Fibroblast of lung (primary cell): ENCODE data around the gene ZEB2. TPM values are rescaled to one million over a fixed set of nuclear protein-coding genes. Genes with fewer than 3 reads are reported as not detected.

Experiments used
- DNase-seq, 2 donors: peaks; one replicate each; pipeline versions ENCODE4 v3.0.0 to v3.0.0-alpha.2; 2010; ENCODE audit warnings: low read depth in 2 of 2
- H2AFZ ChIP-seq: 2 replicates; pipeline ENCODE4 v1.5.1; 2012; ENCODE audit warnings: low read length, control low read depth, inconsistent platforms
- H3K27ac ChIP-seq: 2 replicates; pipeline ENCODE4 v1.5.1; 2011; ENCODE audit warnings: low read length, control low read depth; ENCODE audit not compliant: insufficient read depth
- H3K27me3 ChIP-seq: 2 replicates; pipeline ENCODE4 v1.5.1; 2011; ENCODE audit warnings: mild to moderate bottlenecking, low read length; ENCODE audit not compliant: control insufficient read depth, insufficient read depth
- H3K36me3 ChIP-seq: 2 replicates; pipeline ENCODE4 v1.5.1; 2011; ENCODE audit warnings: low read length; ENCODE audit not compliant: control insufficient read depth, insufficient read depth
- H3K4me1 ChIP-seq: 2 replicates; pipeline ENCODE4 v1.5.1; 2011; ENCODE audit warnings: low read length; ENCODE audit not compliant: control insufficient read depth, insufficient read depth; ENCODE audit errors: extremely low read depth
- H3K4me2 ChIP-seq: 2 replicates; pipeline ENCODE4 v1.5.1; 2011; ENCODE audit warnings: low read length, control low read depth; ENCODE audit not compliant: insufficient read depth; ENCODE audit errors: extremely low read depth
- H3K4me3 ChIP-seq, 4 experiments: fragments of 200-600 bp in 1 of 4; sonication (generic) in 1 of 4; replicated peaks in 1 of 4; 2 replicates each; pipeline ENCODE4 v1.5.1; 2011 to 2016; ENCODE audit warnings: low read length in 4 of 4, low read depth in 3 of 4, mild to moderate bottlenecking in 3 of 4, control low read depth in 2 of 4, inconsistent platforms in 1 of 4, mixed read lengths in 1 of 4; ENCODE audit not compliant: insufficient read depth in 1 of 4; ENCODE audit errors: control extremely low read depth in 1 of 4
- H3K79me2 ChIP-seq: 2 replicates; pipeline ENCODE4 v1.5.1; 2012; ENCODE audit warnings: mild to moderate bottlenecking, low read length, inconsistent platforms; ENCODE audit not compliant: control insufficient read depth, insufficient read depth
- H3K9ac ChIP-seq: 2 replicates; pipeline ENCODE4 v1.5.1; 2011; ENCODE audit warnings: mild to moderate bottlenecking, low read length, control low read depth; ENCODE audit not compliant: insufficient read depth
- H3K9me3 ChIP-seq: 2 replicates; pipeline ENCODE4 v1.5.1; 2012; ENCODE audit warnings: low read depth, low read length; ENCODE audit not compliant: control insufficient read depth, insufficient read depth
- H4K20me1 ChIP-seq: 2 replicates; pipeline ENCODE4 v1.5.1; 2011; ENCODE audit warnings: low read length; ENCODE audit not compliant: control insufficient read depth, insufficient read depth; ENCODE audit errors: extremely low read depth
- EZH2 ChIP-seq: IDR thresholded peaks from 2 replicates; pipeline ENCODE4 v1.5.1; 2012; ENCODE audit warnings: low read length, control low read depth, mild to moderate bottlenecking; ENCODE audit errors: missing control alignments
- polyA plus RNA-seq, 2 donors: library from polyadenylated mRNA; depleted of rRNA in 1 of 2; stranded (reverse) in 1 of 2; unstranded in 1 of 2; fragments of >200 nt; gene quantifications; 2 replicates each; pipeline ENCODE4 v1.2.1, GENCODE V29; 2011 to 2012; ENCODE audit warnings: missing spikeins in 1 of 2
- total RNA-seq: library from RNA; depleted of rRNA; stranded (reverse); fragments of >200 nt; gene quantifications from 2 replicates; pipeline ENCODE4 v1.2.1, GENCODE V29; 2014
- TF ChIP-seq, protein P1 (sequence below), 2 donors: IDR thresholded peaks in 1 of 2; conservative IDR thresholded peaks in 1 of 2; 1 replicate in 1 of 2; 2 replicates in 1 of 2; pipeline ENCODE4 v1.5.1; 2011 to 2012; ENCODE audit warnings: low read length in 2 of 2, control low read depth in 1 of 2, inconsistent platforms in 1 of 2, low read depth in 1 of 2, mild to moderate bottlenecking in 1 of 2

ZEB2 gene
- total and polyA plus RNA-seq, 2 donors (not counting 1 experiment from before 2014, with no cell fraction given): 91.0 to 130 TPM

GRCh38 chr2:144468823-144469595, 50.9 kb downstream of the ZEB2 start:
- Histone ChIP-seq H3K4me3 (no peak overlapping the region), H3K79me2 (peaks cover 73% of the 10 kb centered on the region), H4K20me1 (no peaks in the 10 kb centered on the region), H3K27me3 (no peaks in the 10 kb centered on the region), H3K4me2 (no peak overlapping the region), H3K36me3 (peaks cover 3% of the 10 kb centered on the region), H2AFZ (no peak overlapping the region), H3K9me3 (no peaks in the 10 kb centered on the region), H3K27ac (no peak overlapping the region), H3K9ac (no peak overlapping the region), H3K4me1 (peaks cover 7% of the 10 kb centered on the region)
- DNase-seq: no peak
- no peak for TF ChIP-seq EZH2
- TF ChIP-seq, protein P1, sequence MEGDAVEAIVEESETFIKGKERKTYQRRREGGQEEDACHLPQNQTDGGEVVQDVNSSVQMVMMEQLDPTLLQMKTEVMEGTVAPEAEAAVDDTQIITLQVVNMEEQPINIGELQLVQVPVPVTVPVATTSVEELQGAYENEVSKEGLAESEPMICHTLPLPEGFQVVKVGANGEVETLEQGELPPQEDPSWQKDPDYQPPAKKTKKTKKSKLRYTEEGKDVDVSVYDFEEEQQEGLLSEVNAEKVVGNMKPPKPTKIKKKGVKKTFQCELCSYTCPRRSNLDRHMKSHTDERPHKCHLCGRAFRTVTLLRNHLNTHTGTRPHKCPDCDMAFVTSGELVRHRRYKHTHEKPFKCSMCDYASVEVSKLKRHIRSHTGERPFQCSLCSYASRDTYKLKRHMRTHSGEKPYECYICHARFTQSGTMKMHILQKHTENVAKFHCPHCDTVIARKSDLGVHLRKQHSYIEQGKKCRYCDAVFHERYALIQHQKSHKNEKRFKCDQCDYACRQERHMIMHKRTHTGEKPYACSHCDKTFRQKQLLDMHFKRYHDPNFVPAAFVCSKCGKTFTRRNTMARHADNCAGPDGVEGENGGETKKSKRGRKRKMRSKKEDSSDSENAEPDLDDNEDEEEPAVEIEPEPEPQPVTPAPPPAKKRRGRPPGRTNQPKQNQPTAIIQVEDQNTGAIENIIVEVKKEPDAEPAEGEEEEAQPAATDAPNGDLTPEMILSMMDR (conservative IDR thresholded peaks at IDR 0.05 in 1 of 2, IDR thresholded peaks at IDR 0.05 in 1 of 2; ENCODE audit: low read depth in 1 of 2, low read length in 2 of 2): no peak

- no peak for DNase-seq
- H3K79me2 ChIP-seq: peaks cover 77% of the 10 kb centered on the region
- H3K9ac ChIP-seq: no peak overlapping the region
These were observed 52.3 kb downstream of the ZEB2 start for GRCh38 chr2:144467502-144468137.

DNA sequence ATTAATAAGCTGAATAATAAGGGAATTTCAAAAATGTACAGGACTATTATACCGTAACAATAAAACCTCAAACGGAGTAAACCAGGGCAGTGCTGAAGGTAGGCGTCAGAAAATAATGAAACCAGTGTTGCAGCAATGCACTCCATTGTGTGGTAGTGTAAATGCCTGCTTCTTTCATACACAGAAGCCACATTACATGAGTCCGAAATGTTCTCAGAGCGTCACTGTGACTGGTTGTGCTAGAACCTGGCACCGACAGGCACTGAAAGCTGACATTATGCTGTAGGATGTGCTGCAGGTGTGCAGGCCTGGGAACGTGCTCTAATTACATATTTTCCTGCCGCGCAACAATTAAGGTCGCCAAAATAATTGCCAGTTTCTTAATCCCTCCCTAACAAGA, 53.3 kb downstream of the ZEB2 start:
- Histone ChIP-seq H3K4me2 (no peak overlapping the region), H2AFZ (no peak overlapping the region), H3K36me3 (no peaks in the 10 kb centered on the region), H3K79me2 (peaks cover 75% of the 10 kb centered on the region), H3K9ac (no peak overlapping the region), H3K27me3 (no peaks in the 10 kb centered on the region), H3K9me3 (no peaks in the 10 kb centered on the region), H4K20me1 (no peaks in the 10 kb centered on the region), H3K4me3 (no peak overlapping the region), H3K4me1 (peaks cover 11% of the 10 kb centered on the region), H3K27ac (no peak overlapping the region)
- no peak for DNase-seq
- TF ChIP-seq, protein P1 (conservative IDR thresholded peaks at IDR 0.05 in 1 of 2, IDR thresholded peaks at IDR 0.05 in 1 of 2; ENCODE audit: low read depth in 1 of 2, low read length in 2 of 2): no peak
- TF ChIP-seq EZH2: no peak

More at GRCh38 chr2:144467502-144468137, 52.3 kb downstream of the ZEB2 start:
- Histone ChIP-seq H3K4me1 (peaks cover 10% of the 10 kb centered on the region), H3K27ac (no peak overlapping the region), H3K27me3 (no peaks in the 10 kb centered on the region), H4K20me1 (no peaks in the 10 kb centered on the region), H3K4me2 (no peak overlapping the region), H3K36me3 (no peaks in the 10 kb centered on the region), H2AFZ (no peak overlapping the region), H3K4me3 (no peak overlapping the region), H3K9me3 (no peaks in the 10 kb centered on the region)
- TF ChIP-seq, protein P1 (conservative IDR thresholded peaks at IDR 0.05 in 1 of 2, IDR thresholded peaks at IDR 0.05 in 1 of 2; ENCODE audit: low read depth in 1 of 2, low read length in 2 of 2): no peak
- no peak for TF ChIP-seq EZH2
